GM19193 (cell line): ENCODE data around the gene TMEM97.

ENCODE experiments used
- POLR2A ChIP-seq: IDR thresholded peaks from 4 replicates; pipeline ENCODE4 v1.6.1; 2011; ENCODE audit not compliant: insufficient read depth, insufficient read length; ENCODE audit errors: extremely low read depth

The TMEM97 gene

DNA sequence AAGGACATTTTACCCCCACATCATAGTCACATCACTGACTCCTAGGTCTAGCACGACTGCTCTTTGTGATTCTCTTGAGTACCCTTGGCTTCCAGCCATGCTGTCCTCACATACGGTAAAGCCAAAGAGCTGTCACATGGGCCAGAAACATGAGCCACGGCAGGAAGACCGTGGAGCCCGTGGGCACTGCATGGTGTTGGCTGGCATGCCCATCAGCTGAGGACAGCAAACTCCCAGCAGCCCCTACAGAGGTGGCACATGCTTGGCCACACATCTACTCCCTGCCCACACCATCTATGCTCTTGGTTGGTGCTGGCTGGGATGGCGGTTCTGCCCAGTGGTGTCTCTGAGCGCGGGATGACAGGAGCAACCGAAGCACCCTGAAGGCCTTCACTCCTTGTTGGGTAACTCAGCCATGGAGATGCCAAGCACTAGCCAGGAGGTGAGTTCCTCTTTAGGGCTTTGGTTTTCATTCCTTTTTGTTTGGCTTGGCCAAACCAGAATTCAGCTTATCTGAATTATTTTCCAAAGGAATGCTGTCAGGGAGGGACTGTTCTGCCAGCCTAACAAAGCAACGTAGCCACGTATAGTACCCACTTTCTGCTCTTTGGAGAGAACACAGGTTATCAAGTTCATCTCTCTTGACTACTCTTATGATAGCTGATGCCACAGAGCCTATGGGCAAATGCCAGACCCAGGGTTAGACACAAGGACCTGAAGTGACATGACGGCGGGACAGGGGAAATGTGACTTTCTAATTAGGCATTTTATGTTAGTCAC, 26.6 kb downstream of the TMEM97 start:
- peak; percentile 13 for TF ChIP-seq POLR2A

DNA sequence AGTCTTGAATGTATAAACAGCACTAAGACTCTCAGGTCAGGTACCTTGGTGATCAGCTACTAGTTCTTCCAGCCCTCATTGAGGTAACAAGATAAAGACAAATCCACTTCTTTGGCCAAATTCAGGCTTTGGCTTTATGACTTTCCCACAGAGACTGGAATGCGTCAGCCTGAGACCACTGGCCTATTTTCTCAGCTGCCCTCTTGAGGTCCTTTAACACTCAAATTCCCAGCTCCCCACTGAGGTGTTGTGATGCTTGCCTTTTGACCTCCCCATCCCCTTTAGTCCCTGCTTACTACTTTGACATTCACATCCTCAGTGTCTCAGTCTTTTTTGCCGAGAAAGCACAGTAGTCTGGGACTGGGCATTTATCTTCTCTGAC, 27.2 kb downstream of the TMEM97 start:
- no peak for TF ChIP-seq POLR2A

- no peak for TF ChIP-seq POLR2A
Measured at GRCh38 chr17:28346746-28347246, 27.8 kb downstream of the TMEM97 start.

DNA sequence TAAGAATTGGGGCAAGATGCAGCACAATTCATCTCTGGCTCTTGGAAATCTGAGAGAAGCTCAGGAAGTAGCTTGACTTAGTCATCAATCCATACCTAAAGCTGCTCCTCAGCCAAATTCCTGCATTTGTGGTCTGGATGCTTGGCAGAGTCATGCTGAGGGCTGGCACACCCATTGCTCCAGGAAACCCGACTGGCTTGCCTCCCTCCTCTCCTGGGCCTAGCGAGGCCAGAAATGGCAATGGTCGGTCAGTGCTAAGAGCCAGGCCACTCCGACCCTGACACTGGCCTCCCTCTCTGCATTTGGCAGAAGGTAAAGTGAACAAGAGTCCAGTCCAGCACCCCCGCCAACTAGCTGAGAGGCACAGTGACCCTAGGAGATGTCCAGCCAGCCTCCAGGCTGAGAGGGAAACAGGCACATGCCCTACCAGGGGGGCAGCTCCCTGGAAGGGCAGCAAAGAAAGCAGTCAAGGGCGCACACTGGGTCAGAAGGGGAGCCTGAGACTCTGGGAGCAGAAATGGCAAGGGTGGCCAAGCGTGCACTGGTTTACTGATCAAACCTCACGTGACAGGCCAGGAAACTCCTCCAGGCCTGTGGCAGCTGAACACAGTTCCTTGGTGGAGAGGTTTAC, 28.4 kb downstream of the TMEM97 start:
- no peak for TF ChIP-seq POLR2A

- no peak for TF ChIP-seq POLR2A
Measured at GRCh38 chr17:28348979-28349378, 30.0 kb downstream of the TMEM97 start.

GRCh38 chr17:28350271-28350670, 31.3 kb downstream of the TMEM97 start:
- no peak for TF ChIP-seq POLR2A

DNA sequence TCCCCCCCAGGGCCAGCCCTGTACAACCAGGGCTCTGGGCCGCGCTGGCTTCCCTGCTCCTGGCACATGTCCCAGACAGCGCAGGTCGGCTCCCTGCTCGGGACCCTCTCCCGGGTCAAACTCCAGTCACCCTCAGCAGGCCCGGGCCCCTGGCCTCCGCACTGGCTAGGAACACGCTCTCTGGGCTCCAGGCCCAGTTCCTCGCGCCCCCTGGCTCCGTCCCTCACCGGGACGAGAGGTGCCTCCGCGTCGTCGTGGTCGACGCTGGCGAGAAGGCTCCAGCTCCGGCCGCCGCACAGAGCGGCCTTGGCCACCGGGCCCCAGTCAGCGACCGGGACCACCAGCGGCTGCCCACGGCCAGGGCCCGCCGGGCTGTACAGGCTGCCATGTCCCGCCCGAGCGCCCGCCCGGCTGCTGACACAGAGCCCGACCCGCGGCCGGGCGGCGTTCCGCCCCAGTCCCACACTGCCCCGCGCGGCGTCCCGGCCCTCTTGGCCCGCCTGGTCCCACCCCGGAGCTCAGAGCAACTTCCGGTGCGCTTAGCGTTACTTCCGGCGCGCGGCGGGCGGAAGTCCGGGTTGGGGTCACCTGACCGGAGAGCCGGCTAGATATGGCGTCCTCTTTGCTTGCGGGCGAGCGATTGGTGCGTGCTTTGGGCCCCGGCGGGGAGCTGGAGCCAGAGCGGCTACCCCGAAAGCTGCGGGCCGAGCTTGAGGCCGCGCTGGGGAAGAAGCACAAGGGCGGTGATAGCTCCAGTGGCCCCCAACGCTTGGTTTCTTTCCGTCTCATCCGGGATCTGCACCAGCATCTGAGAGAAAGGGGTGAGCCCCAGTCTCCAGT, 38.3 kb downstream of the TMEM97 start, which contains the start of gene POLDIP2:
Gene POLDIP2, minus strand, starts transcription at position 467 of the 840 bp plus-strand sequence. Its CDS starts 79 bp downstream, at position 388.
- TF ChIP-seq POLR2A: peak; percentile 96

DNA sequence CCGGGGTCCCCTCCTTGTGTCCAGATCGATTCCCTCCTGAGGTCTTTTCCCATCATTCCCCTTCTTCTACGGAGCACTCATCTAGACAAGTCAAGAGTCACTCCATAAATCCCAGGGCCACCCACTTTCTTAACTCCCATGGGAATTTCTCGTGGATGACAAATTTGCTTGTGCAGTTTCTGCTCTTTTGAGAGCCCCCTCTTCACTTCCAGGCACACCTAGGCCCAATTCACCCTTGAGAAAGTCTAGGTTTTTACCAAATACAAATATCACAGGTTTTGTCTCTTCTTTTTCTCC, 38.8 kb downstream of the TMEM97 start:
- no peak for TF ChIP-seq POLR2A

DNA sequence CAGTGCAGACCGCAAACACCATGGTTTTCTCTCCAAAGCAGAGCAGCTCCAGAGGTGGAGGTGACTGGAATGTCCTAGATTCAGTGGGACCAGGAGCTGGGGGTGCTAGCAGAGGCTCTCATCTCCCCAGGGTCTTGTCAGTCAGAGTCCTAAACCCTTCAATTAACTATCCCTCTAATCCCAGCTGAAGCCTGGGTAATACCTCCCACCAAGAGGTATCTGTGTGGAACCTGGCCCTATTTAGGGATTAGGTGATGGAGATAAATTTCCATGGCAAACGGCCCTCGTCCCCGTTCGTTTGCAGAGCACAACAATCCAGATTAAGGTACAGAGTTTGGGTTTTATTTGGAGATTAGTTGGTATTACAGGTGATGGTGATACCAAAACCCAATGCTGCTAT, 44.2 kb downstream of the TMEM97 start:
- TF ChIP-seq POLR2A: no peak

DNA sequence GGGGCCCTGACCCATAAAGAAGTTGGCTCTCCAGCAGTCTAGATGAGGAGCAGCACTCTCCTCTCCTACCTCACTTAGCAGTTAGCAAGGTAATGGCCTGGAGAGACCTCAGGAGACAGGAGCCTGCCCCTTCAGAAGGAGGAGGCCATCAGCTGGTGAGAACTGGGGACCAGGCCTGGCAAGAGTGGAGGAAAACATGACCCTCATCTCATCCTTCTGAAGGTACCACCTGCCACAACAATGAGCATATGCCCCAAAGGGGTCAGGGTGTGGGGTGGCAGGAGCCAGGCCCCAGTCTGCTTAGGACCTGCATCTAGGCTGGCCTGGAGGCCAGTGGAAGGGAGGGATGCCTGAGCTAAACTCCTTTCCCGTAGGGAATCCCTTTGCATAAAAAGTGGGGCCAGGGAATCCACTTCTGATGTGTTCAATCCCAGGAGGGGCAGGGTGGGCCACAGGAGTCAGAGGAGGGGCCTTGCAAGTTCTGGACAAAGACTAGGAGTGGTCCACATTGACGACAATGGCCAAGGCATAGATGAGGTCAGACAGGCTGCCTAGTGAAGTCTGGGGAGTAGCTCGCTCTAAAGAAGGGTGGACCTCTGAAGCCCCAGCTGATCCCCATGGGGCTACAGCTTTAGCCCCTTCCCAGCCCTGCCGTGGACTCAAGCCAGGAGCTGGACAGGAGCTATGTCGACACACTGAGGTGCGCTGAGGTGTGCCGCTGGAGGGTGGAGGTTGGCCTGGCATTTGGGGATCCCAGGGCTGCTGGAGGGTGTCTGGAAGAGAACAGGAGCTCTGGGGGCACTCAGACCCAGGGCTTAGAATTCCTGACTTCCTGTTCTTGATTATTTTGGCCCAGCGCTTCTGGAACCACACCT, 45.0 kb downstream of the TMEM97 start:
- TF ChIP-seq POLR2A: no peak

DNA sequence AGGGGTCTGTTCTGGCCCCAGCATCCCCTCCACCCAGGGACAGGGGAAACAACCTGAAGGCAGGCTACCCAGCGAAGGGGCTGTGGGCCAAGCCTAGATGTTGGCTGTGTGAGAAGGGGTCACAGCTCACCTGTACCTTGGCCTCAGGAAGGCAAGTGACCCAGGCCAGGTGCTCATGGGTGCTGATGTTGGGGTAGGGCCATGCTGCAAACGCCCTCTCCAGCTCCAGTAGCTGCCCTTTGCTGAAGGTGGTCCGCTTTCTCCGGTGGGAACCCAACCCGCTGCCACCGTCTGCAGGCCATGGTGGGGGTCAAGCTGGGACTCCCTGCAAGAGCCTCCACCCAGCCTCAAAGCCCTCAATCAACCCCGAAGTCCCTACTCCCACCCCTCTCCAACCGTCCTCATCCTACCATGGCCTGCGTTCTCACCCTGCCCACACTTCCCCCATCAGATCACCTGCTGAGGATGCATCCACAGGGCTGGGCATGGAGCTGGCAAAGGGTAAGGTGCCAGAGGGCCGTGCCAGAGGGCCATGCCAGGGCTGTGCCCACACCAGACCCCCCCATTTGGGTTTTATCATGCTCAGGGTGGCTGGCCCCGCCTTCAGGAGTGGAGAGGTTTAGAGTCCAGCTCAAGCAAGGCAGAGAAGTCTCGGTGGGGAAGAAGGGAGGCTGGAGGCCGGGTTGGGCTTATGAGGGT, 45.8 kb downstream of the TMEM97 start, which contains the start of gene SEBOX:
Gene SEBOX, minus strand, starts transcription at position 535 of the 699 bp plus-strand sequence. Its CDS starts 48 bp downstream, at position 487.
- no peak for TF ChIP-seq POLR2A

GRCh38 chr17:28365487-28365886, 46.5 kb downstream of the TMEM97 start:
- TF ChIP-seq POLR2A: no peak

DNA sequence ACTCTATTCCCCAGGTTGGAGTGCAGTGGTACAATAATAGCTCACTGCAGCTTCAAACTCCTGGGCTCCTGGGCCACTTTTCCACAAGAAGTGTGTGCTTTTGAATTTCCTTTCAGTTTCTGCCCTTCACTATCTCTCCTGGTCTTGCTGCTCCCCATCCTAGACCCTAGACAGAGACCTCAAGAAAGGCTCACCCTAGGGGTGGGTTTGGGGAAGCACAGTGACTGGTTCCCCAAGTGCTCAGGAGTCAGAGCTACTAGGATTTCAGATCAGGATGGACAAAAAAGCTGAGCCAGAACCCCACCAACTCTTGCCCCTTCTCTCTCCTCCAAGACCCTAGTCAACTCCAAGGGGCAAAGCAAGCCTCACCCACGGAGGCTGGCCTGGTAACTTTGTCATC, 47.6 kb downstream of the TMEM97 start:
- TF ChIP-seq POLR2A: no peak
